ENCODE results near the gene LMX1B.

- TF ChIP-seq CTCF (IDR thresholded peaks at IDR 0.05) (no peak), SIN3A (IDR thresholded peaks at IDR 0.05; ENCODE audit: borderline replicate concordance, insufficient read depth, low read depth, low read length) (no peak), REST (IDR thresholded peaks at IDR 0.05; ENCODE audit: insufficient read depth in 1 of 2, low read depth in 2 of 2, low read length in 1 of 2) (no peak)
Observed at GRCh38 chr9:126698251-126698650, 84.5 kb downstream of the LMX1B start.
